ENCODE results near the gene PHLDB1.

Gene PHLDB1

DNA sequence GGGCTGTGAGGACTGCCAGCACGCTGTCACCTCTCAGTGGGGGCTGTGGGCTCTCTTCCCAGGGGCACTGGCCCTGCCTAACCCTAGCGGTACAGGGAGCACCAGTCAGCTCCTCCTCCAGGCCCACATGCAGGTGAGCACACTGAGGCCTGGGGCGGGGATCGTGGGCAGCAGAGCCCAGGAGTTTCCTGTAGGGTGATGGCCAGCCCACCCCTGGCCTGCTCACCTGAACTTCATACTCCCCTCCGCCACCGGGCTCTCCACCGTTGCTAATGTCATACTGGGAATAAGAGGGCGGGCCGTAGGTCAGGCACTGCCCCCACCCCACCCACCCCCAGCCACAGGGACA is 82.1 kb downstream of the PHLDB1 start:
- no peak for DNase-seq

DNA sequence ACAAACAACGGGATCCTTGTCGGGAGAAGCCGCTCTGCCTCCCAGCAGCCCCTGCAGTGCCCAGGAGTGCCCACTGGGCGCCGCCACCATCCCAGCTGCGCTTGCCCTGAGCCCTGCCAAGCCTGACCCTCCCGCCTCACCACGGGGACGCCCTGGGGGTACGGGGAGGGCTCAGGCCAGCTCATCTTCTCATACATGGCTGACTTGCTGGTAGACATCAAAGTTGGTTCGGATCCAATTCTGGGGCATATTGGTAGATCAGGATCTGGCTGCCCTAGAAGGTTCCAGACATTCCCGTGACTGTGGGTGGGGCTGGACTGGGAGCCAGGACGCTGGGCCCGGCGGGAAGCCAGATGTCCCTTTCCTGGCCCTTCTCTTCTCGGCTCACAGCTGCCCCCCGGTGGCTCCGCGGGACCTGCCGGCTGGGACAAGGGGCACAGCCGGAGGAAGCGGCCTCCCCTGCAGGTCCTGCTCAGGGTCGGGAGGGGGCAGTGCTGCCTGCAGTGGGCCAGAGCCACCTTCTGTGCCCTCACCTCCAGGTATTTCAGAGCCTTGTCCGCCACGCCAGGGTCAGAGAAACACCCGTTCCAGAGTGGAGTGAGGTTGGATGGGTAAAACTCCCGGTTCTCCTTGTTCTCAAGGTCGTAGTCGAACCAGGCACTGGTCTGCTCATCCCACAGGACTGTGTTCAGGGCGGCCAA is 82.6 kb downstream of the PHLDB1 start:
- peak; percentile 57 for DNase-seq

DNA sequence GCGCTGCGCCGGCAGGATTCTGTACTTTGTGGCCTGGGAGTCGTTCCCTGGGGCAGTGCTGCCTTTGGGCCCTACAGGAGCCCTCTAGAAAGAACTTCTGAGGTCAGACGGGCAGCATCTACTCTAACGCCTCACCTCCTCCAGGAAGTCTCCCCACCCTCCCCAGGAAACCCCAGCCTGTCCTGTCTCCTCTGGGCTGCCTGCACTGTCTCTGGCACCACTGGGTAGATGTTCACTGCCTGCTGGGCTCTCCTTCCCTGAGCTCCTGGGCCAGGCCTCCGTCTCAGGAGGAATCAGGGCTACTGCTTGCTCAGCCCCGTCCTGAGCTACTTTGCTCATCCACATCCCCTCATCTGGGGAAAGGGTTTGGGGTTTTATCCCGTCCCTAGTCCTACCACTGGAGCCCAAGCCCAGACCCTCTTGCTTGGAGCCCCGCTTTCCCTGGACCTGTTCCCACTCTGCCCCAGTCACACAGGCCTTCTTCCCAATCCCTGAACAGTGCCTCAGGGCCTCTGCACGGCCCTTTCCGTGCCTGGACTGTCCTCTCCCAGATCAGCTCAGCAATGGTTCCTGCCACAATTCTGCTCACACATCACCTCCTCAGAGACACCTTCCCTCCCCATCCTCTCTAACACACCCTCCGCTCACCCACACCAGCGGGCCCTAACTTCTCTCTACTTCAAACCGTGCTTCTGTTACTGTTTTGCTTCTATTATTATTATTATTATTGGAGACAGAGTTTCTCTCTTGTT is 83.3 kb downstream of the PHLDB1 start:
- no peak for DNase-seq

DNA sequence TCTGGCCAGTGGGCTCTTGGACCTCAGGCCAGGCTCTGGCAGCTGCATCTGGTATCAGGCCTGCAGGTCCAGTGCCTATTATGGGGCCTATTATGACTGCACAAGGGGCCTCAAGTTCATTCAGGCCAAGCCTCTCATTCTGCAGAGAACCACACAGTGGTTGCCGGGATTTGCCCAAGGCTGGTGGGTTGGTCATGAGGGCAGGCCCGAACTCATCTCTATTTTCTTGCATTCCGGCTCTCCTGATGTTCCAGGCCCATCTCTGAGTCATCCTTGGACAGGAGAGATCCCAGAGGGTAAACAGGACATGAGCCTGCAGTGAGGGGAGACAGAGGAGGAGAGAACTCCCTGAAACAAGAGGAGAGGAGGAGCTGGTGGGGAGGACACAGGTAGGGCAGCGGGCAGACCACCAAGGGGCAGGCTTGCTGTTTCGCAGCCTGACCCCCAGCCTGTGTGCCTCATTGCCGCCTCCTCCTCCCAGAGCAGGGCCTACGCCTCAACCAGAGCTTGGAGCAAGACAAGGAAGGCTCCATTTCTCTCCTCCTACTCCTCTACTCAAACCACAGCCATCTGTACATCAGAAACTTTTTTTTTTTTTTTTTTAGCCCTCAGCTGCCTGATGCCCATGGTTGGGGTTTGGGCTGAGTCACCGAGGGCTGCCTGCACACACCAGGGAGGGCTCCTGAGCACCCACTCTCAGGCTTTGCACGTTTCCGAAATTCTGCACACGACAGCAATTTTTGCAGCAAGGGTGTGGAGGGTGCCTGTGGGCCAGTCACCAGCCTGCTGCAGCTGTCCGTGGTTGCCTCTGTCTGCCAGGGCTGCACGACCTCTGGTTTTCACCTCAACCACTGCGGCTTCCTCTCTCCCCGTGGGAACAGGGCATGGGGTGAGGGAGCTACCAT is 84.8 kb downstream of the PHLDB1 start:
- DNase-seq: peak; percentile 42

DNA sequence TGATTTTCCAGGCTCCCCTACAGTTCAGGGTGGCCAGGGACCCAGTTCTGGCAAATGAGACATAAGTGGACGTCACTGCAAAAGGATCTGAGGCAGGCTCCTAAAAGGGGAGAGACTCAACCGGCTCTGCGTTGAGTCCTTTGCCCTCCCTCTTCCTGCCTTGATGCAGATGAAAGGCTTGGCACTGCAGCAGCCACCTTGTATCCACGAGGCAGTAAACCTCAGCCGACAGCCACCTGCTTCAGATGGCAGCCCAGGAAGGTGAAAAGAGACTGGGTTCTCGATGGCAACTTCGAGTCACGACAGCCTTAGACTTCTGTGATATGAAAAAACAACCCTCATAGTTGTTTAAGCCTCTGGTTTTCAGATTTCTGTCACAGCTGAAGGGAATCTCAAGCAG is 86.8 kb downstream of the PHLDB1 start:
- no peak for DNase-seq

DNA sequence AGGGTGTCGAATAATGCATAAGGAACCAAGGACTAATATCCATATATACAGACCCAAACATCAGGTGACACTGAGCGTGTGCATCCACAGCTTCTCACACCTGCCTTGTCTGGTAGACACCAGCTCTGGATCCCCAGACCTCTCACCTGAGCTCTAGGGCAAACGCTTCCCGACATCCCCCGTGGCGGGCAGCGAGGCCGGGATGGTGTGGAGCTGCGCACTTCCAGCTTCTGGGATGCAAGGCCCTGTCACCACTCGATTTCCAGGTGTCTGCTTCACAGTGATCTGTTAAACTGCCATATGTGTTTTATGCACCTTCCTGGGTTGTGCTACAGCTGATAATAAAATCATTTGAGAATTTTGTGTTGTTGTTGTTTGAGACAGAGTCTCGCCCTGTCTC is 87.4 kb downstream of the PHLDB1 start:
- no peak for DNase-seq

DNA sequence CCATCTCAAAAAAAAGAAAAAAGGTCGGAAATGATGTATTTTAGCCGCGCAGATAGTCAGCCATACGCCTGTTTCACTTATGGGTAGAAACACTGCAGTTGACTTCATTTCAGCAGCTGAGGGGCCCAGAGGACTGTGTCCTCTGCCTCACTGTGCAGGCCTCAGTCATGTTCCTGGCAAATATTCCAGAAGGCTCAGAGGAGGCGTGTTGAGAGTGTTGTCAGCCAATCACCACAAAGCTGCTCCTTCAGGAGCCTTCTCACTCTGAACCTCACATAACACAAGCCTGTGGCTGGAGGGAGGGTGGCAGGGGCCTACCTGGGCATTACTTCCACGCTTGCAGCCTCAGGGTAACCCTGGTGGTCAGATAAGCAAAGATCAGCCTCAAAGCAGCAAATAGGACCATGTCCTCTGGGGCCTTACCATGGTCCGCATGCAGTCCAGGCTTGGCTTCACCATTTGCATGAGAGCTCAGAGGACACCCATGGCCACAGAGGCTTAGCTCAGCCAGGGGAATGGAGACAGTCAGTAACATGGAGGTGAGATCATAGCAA is 89.3 kb downstream of the PHLDB1 start:
- no peak for DNase-seq

DNA sequence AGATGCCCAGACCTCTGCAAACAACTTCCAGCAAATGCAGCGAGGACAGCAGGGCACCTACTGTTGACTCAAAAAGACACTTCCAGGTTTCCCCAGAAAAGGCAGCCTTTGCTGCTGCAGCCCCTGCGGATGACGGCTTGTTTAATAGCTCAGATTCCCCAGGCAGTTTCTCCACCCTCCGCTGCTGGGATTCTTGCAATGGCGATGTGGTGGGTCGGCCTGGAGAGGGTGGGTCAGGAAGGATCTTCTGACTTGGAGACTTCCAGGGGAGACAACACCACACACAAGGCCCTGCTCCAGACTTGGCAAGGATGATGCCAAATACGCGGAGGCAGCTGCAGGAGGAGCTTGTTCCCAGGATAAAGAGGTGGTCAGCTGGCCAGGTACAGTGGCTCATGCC is 89.9 kb downstream of the PHLDB1 start:
- DNase-seq: no peak

DNA sequence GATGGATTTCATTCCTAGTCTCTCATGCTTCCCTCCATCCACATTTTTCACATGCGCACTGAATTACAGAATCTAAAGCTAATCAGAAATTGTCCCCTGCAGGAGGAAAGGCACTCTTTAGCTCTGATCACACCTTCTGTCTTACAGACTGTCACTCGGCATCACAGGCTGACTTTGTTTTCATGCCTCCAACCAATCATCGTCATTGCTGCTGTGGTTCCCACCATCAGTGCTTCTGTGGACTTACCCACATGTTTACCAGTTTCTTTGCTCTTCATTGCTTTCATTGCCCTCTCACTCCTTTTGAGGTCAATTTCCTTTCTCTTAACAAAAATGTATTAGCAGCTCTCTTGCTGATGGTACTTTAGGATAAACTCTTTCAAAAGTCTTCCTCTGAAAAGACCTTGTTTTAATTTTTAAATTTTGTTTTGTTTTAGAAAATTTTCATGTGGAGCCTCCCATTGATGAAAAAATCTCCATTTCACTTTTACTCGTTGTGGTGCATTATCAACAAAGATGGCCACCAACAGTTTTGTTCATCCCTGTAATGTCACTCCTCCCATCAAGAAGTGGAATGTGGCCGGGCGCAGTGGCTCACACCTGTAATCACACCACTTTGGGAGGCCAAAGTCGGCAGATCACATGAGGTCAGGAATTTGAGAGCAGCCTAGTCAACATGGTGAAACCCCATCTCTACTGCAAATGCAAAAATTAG is 92.2 kb downstream of the PHLDB1 start:
- no peak for DNase-seq

DNA sequence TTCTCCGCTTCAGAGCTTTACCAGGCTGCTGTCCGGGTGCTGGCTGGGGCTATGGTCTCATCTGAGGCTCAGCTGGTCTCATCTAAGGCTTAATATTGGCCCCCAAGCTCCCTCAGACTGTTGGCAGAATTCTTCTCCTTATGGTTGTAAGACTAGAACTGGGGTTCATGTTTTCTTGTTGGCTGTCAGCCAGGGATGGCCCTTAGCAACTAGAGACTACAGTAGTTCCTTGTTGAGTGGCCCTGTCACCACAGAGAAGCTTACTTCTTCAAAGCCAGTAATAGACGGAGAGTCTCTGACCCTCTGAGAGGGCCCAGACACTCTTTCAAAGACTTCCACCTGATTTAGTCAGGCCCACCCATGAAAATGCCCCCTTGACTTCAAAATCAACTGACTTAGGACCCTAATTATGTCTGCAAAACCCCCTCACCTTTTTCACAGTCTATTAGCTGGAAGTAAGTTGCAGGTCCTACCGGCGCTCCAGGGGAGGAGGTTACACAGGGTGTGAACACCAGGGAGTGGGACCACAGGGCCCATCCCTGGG is 96.2 kb downstream of the PHLDB1 start:
- DNase-seq: no peak

DNA sequence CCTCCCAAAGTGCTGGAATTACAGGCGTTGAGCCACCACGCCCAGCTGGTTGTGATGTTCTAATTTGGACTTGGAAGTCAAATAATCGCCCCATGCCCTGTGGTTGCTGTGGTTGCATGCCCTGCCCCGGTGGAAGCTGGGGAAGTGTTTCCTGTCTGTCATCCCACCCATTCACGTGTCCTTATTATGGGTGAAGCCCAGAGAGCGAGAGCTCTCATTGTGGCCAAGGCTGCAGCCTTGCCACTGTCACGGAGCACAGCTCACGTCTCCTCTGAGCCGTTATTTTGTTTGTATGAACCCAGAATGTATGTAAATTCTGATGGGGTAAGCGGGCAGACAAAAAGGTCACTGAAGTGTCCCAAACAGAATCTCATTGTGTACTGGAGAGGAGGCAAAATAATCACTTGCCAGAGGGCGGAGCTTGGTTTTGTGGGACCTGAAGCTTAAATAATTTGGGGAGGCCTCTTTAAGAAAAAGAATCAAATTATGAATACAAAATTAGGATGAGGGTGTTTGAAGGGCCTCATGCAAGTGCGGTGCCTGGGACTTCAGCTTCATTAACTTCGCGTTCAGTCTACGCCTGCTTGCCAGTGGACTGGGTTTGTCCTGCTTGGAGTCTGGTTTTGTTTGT is 97.8 kb downstream of the PHLDB1 start:
- no peak for DNase-seq

DNA sequence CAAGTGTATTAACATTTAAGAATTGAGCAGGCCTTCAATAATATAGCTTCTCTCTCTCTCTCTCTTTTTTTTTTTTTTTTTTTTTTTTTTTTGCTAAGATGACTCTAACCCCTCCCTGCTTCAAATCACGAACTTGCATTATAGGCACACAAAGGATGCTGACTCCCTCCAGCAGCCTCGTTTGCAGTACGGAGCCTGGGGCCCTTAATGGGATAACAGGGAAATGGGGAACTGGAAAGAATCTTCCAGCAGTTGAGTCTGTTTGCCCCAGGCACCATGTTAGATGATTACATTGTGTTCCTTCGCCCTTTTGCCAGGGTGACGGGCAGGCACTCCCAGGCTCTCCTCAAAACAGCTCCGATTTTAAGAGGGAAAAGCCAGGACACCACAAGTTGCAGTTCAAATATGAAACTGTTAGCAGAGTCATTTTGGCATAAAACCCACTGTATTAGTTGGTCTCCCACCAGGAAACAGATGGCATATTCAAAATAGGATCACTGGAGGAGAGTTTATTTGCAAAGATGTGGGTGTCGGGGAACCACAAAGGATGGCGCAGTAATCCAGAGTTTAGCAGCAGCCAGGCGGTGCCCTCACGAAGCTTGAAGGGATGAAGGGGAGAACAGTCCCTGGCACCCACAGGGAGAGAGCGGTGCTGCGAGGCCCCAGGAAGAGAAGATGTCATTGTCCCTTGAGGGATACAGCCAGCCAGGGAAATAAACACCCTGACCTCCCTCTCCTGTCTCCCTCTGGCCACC is 98.6 kb downstream of the PHLDB1 start:
- no peak for DNase-seq

DNA sequence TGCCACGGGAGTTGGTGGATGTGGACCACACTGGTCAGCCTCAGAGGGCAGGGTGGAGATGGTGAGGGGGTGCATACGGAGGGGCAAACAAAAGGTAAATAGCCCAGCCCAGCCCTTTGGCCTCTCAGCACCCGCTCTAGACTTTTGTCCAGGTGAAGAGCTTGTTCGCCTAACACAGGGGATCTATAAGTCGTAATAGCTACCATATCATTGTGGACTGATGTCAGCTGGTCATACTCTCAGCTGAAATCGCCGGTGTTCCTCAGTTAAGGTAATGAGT is 99.1 kb downstream of the PHLDB1 start:
- no peak for DNase-seq
